T-helper 2 cell (primary cell): ENCODE measurements around the gene KIF4B.
A peak's percentile ranks its signal among the peaks of the same experiment; 100 is the strongest.
"Not testable (repeated sequence)": the region's sequence is repeated elsewhere in the genome, so short reads cannot be mapped to it uniquely, and the experiment has no call there.

Experiments used
- DNase-seq, 5 experiments: peaks; one replicate each; pipeline versions ENCODE4 v3.0.0 to v3.0.0-alpha.2; 2012 to 2022

The KIF4B gene

GRCh38 chr5:155004138-155004744, 9.3 kb upstream of the KIF4B start:
- peak in 1 of 5 experiments; percentile 25 for DNase-seq

DNA sequence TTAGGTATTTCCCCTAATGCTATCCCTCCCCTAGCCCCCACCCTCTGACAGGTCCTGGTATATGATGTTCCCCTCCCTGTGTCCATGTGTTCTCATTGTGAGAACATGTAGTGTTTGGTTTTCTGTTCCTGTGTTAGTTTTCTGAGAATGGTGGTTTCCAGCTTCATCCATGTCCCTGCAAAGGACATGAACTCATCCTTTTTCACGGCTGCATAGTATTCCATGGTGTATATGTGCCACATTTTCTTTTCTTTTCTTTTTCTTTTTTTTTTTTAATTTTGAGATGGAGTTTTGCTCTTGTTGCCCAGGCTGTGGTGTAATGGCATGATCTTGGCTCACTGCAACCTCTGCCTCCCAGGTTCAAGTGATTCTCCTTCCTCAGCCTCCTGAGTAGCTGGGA, 7.3 kb upstream of the KIF4B start:
- not testable (repeated sequence) for DNase-seq

DNA sequence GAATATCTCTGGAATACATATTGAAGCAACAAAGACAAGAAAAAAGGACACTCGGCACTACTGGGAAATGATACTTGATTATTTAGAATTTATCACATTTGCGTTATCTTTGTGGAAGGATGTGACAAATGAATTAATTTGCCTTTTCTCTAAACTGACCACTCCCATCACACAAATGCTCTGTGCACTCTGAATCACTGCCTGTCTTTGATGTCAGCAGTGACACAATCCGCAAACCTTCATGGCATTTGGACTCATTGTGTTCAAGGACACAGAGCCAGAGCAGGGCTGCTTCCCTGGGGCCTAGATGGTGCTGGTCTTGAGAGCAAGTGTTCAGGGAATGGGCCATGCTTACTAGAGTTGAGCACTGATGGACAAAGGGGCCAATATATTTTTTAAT, 4.9 kb upstream of the KIF4B start:
- no peak for DNase-seq

GRCh38 chr5:155010881-155011280, 2.7 kb upstream of the KIF4B start:
- DNase-seq: no peak

- DNase-seq: peak in 1 of 5 experiments; percentile 81
These were observed 1.7 kb downstream of the KIF4B start for GRCh38 chr5:155015239-155015638.

DNA sequence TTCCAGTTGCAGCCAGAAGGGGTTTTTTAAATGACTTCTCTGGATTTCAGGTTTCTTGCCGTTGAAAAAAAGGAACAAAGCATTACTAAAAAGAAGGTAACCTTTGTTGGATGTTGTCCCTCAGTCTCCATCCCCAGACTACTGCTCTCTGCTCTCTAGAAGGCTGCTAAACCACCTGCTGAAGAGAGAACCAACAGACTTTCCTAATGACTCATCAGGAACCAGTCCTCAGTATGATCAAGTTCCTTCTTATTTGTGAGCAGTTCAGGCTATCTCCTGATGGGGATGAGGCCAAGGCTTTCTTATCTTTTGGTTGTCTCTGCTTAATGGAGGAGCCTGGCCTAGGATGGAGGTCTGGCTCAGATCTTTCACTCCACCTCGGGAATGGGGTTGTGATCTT, 4.1 kb downstream of the KIF4B start:
- DNase-seq: peak in 1 of 5 experiments; percentile 65

- DNase-seq: no peak
These were observed 6.2 kb downstream of the KIF4B start for GRCh38 chr5:155019601-155020226.

DNA sequence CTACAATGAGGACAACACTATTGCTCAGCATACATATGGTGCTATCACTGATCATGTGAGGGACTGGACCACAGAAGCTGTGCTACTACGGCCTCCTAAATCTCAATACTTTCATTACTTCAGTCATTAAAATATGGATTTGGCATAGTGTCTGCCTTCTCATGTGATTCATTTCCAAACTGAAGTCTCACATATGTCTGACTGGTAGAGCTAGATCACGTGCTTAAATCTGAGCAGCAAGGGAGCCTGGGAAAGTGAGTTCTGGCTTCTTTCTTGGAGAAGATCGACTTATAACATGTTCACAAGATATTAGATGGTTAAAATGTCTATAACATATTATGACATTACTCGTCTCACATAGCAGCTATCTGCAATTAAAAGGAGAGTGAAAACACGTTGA, 8.3 kb downstream of the KIF4B start:
- DNase-seq: peak in 1 of 5 experiments; percentile 25

- no peak for DNase-seq
These were observed 9.8 kb downstream of the KIF4B start for GRCh38 chr5:155023320-155023719.

GRCh38 chr5:155024015-155024414, 10.5 kb downstream of the KIF4B start:
- DNase-seq: no peak

GRCh38 chr5:155025895-155026294, 12.3 kb downstream of the KIF4B start:
- no peak for DNase-seq

- peak in 1 of 5 experiments; percentile 16 for DNase-seq
These were observed 14.6 kb downstream of the KIF4B start for GRCh38 chr5:155027993-155028629.

GRCh38 chr5:155029240-155029639, 15.7 kb downstream of the KIF4B start:
- DNase-seq: no peak

DNA sequence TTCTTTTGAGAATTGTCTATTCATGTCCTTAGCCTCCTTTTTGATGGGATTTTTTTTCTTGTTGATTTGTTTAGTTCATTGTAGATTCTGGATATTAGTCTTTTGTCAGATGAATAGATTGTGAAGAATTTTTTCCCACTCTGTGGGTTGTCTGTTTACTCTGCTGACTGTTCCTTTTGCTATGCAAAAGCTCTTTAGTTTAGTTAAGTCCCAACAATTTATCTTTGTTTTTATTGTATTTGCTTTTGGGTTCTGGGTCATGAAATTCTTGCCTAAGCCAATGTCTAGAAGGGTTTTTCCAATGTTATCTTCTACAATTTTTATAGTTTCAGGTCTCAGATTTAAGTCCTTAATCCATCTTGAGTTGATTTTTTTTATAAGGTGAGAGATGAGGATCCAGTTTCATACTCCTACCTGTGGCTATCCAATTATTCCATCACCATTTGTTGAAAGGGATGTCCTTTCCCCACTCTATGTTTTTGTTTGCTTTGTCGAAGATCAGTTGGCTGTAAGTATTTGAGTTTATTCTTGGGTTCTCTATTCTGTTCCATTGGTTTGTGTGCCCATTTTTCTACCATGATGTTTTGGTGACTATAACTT, 20.7 kb downstream of the KIF4B start:
- not testable (repeated sequence) for DNase-seq

DNA sequence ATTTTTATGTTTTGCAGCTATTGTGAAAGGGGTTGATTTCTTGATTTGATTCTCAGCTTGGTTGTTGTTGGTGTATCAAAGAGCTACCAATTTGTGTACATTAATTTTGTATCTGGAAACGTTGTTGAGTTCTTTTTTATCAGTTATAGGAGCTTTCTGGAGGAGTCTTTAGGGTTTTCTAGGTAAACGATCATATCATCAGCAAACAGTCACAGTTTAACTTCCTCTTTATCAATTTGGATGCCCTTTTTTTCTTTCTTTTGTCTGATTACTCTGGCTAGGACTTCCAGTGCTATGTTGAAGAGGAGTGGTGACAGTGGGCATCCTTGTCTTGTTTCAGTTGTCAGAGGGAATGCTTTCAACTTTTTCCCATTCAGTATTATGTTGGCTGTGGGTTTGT, 21.5 kb downstream of the KIF4B start:
- not testable (repeated sequence) for DNase-seq

DNA sequence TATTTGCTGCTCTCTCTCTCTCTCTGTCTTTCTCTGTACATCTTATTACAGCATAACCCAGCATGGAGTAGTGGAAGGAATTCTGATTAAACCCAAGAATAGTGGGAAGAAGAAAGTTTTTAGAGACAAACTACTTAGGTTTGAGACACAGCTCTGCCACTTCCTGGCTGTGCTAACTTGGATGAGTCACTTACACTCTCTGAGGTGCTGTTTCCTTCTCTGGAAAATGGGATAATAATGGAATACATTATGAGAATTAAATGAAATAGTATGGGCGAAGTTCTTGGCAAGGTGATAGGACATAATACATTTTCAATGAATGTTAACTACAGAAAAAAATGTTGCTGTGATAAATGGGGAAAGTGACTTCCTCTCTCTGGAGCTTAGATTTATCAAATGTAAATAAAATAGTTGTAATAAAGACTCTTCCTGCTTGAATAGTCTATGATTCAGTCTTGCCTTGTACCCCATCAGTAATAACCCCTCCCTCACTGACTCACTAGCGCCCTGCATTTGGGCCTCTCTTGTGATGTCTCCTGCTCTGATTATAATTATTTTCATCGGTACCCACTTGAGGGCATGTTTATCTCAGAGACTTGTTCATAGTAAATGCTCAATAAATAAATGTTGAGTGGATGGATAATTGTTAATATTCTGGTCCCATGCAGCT, 27.6 kb downstream of the KIF4B start:
- no peak for DNase-seq

DNA sequence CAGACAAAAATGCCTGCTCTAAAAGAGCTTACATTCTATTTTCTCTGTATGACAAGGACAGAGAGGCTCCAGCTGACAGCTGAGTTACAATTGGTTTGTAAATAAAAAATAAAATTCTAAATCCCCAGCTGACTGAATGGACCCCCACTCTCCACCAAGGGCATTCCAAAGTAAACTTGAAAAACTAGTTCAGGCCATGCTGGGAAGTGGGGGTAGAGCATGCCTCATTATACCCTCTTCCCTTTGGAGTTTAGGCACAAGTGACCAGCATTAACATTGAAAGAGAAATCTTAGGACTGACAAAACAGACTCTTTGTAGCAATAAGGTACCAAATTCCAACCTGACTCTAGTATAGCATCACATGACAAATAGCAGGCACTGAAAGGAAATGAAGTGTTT, 31.0 kb downstream of the KIF4B start:
- no peak for DNase-seq

DNA sequence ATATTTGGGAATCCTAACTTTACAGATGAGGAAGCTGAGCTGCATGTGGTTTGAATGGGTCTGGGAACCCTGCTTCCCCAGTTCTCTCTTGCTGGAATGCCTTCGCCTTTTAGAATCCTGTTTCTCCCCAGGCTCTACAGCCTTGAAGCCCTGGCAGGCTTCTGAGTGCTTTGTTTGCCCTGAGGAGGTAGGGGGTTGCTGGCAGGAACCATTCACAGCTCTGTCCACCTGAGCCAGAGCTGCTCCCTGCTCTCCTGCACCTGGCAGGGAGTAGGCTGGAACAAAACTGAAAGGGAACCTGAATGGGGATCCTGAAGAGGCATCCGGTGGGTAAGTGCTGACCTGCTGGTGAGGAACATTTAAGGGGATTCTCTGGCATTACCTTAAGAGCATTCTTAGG, 33.0 kb downstream of the KIF4B start:
- no peak for DNase-seq

DNA sequence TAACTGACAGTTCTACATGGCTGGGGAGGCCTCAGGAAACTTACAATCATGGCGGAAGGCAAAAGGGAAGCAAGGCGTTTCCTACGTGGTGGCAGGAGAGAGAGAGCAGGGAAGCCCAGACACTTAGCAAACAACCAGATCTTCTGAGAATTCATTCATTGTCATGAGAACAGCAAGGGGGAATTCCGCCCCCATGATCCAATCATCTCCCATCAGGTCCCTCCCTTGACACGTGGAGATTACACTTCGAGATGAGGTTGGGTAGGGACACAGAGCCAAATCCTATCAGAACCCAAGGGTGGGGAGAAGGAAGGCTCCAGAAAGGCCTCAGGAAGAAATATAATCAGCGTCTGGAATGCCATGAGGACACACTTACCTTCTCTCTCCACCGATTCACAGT, 34.3 kb downstream of the KIF4B start:
- no peak for DNase-seq

GRCh38 chr5:155049569-155050383, 36.2 kb downstream of the KIF4B start:
- peak in 1 of 5 experiments; percentile 11 for DNase-seq

DNA sequence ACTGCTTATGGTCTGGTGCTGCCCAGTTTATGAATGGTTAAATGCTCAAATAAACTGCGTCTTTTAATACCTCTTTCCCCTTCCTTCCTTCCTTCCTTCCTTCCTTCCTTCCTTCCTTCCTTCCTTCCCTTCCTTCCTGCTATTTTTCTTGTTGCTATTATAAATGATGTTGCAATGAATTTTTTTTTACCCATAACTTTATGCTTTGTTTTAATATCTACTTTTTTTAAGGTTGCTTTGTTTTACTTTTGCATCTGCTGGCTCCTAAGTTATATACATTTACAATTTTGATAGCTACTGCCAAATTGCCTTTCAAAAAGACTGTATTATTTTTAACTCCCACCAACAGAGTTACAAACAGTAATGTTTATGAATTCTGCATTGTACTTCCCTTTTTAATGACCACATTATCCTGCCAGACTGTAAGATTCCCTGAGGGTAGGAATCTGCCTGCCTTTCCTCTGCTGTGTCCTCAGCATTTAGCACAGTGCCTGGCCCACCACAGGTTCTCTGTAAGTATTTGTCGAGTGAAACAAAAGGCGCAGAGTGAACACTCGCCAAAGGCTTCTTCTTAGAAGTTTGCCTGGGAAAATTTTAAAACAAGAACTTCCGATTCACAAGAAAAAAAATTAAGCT, 36.9 kb downstream of the KIF4B start:
- DNase-seq: no peak

GRCh38 chr5:155052532-155052931, 39.0 kb downstream of the KIF4B start:
- no peak for DNase-seq
